OCI-LY1 (cell line): ENCODE results near the gene AGTPBP1.

Experiments
- H2AFZ ChIP-seq: fragments of 200-600 bp; sonication (generic), shearing (Covaris generic); 2 replicates; pipeline ENCODE4 v1.6.0; 2014; ENCODE audit warnings: antibody characterized with exemption, mild to moderate bottlenecking, low read length
- H3F3A ChIP-seq: fragments of 200-600 bp; sonication (generic), shearing (Covaris generic); 2 replicates; pipeline ENCODE4 v1.6.0; 2014; ENCODE audit warnings: mild to moderate bottlenecking, antibody characterized with exemption, low read length, moderate library complexity; ENCODE audit not compliant: insufficient read depth
- H3K27ac ChIP-seq: fragments of 200-600 bp; sonication (generic); 2 replicates; pipeline ENCODE4 v1.5.1; 2014; ENCODE audit warnings: low read length, mixed run types, mild to moderate bottlenecking, low read depth; ENCODE audit not compliant: poor library complexity, severe bottlenecking
- H3K27me3 ChIP-seq: fragments of 200-600 bp; sonication (generic); 2 replicates; pipeline ENCODE4 v1.6.0; 2014; ENCODE audit warnings: antibody characterized with exemption, mild to moderate bottlenecking, low read length, moderate library complexity; ENCODE audit not compliant: insufficient read depth
- H3K36me3 ChIP-seq: fragments of 200-600 bp; sonication (generic); 2 replicates; pipeline ENCODE4 v1.6.1; 2014; ENCODE audit warnings: mild to moderate bottlenecking, antibody characterized with exemption, low read length, moderate library complexity, mixed read lengths; ENCODE audit not compliant: insufficient read depth
- H3K4me1 ChIP-seq: fragments of 200-600 bp; sonication (generic); 2 replicates; pipeline ENCODE4 v1.5.1; 2014; ENCODE audit warnings: mild to moderate bottlenecking, low read length, moderate library complexity; ENCODE audit not compliant: insufficient read depth, severe bottlenecking
- H3K4me2 ChIP-seq: fragments of 200-600 bp; sonication (generic), shearing (Covaris generic); 2 replicates; pipeline ENCODE4 v1.6.1; 2014; ENCODE audit warnings: low read length
- H3K4me3 ChIP-seq: fragments of 200-600 bp; sonication (generic); 2 replicates; pipeline ENCODE4 v1.5.1; 2014; ENCODE audit warnings: low read length, low read depth, mild to moderate bottlenecking, mixed read lengths; ENCODE audit not compliant: poor library complexity, severe bottlenecking
- H3K79me2 ChIP-seq: fragments of 200-600 bp; shearing (Covaris generic); 2 replicates; pipeline ENCODE4 v1.6.1; 2016; ENCODE audit warnings: mixed run types, low read length, mixed read lengths; ENCODE audit not compliant: insufficient read depth
- H3K9ac ChIP-seq: fragments of 200-600 bp; sonication (generic), shearing (Covaris generic); 2 replicates; pipeline ENCODE4 v1.6.1; 2014; ENCODE audit warnings: mild to moderate bottlenecking, low read length, mixed read lengths
- H3K9me2 ChIP-seq: fragments of 200-600 bp; sonication (generic), shearing (Covaris generic); 2 replicates; pipeline ENCODE4 v1.6.1; 2014; ENCODE audit warnings: low read depth, mild to moderate bottlenecking, low read length, mixed read lengths
- H3K9me3 ChIP-seq: fragments of 200-600 bp; shearing (Covaris generic); 2 replicates; pipeline ENCODE4 v1.6.1; 2014; ENCODE audit warnings: low read length, mixed read lengths
- H4K20me1 ChIP-seq: fragments of 200-600 bp; sonication (generic), shearing (Covaris generic); 2 replicates; pipeline ENCODE4 v1.6.0; 2016; ENCODE audit warnings: mild to moderate bottlenecking, low read length; ENCODE audit not compliant: insufficient read depth
- CTCF ChIP-seq: fragments of 200-600 bp; sonication (generic), shearing (Covaris generic); IDR thresholded peaks from 2 replicates; pipeline ENCODE4 v1.5.1; 2017; ENCODE audit warnings: mild to moderate bottlenecking, antibody characterized with exemption, low read length, moderate library complexity, mixed read lengths
- EZH2 ChIP-seq: fragments of 200-600 bp; sonication (generic), shearing (Covaris generic); IDR thresholded peaks from 2 replicates; pipeline ENCODE4 v1.8.0; 2017; ENCODE audit warnings: borderline replicate concordance, mixed run types, mild to moderate bottlenecking, antibody characterized with exemption, low read length, moderate library complexity, mixed read lengths

AGTPBP1 gene

GRCh38 chr9:85528142-85528541 lies 213.6 kb downstream of the AGTPBP1 start:
- TF ChIP-seq CTCF (no peak), EZH2 (no peak)
- Histone ChIP-seq H3K4me2 (no peak overlapping the region), H3K9me3 (no peaks in the 10 kb centered on the region), H3K4me3 (no peak overlapping the region), H4K20me1 (no peaks in the 10 kb centered on the region), H3K9ac (no peak overlapping the region), H3K27me3 (no peaks in the 10 kb centered on the region), H3K27ac (no peak overlapping the region), H3K79me2 (no peaks in the 10 kb centered on the region), H2AFZ (no peak overlapping the region), H3K4me1 (no peaks in the 10 kb centered on the region), H3K36me3 (no peaks in the 10 kb centered on the region), H3F3A (no peaks in the 10 kb centered on the region), H3K9me2 (no peaks in the 10 kb centered on the region)

- Histone ChIP-seq H3K4me3 (no peak overlapping the region), H3K4me2 (no peak overlapping the region)
- no peak for TF ChIP-seq CTCF
- TF ChIP-seq EZH2, result no peak
These were observed 214.3 kb downstream of the AGTPBP1 start for GRCh38 chr9:85527331-85528020.

GRCh38 chr9:85524531-85524930 lies 217.2 kb downstream of the AGTPBP1 start:
- TF ChIP-seq CTCF (no peak), EZH2 (no peak)
- Histone ChIP-seq H3K4me1 (no peaks in the 10 kb centered on the region), H3K9me3 (no peaks in the 10 kb centered on the region), H3K27me3 (no peaks in the 10 kb centered on the region), H3K27ac (no peak overlapping the region), H3K9me2 (no peaks in the 10 kb centered on the region), H3K36me3 (no peaks in the 10 kb centered on the region), H3K9ac (no peak overlapping the region), H3K79me2 (no peaks in the 10 kb centered on the region), H2AFZ (no peak overlapping the region), H3K4me2 (no peak overlapping the region), H3F3A (no peaks in the 10 kb centered on the region), H4K20me1 (no peaks in the 10 kb centered on the region), H3K4me3 (no peak overlapping the region)

More at GRCh38 chr9:85527331-85528020, 214.3 kb downstream of the AGTPBP1 start:
- H3F3A ChIP-seq, result no peaks in the 10 kb centered on the region
- no peaks in the 10 kb centered on the region for H3K9me2 ChIP-seq
- no peaks in the 10 kb centered on the region for H3K36me3 ChIP-seq
- H3K9ac ChIP-seq, result no peak overlapping the region
- no peak overlapping the region for H2AFZ ChIP-seq
- H3K4me1 ChIP-seq, result no peaks in the 10 kb centered on the region
- H3K79me2 ChIP-seq, result no peaks in the 10 kb centered on the region
- no peaks in the 10 kb centered on the region for H3K27me3 ChIP-seq
- H4K20me1 ChIP-seq, result no peaks in the 10 kb centered on the region
- H3K27ac ChIP-seq, result no peak overlapping the region
- H3K9me3 ChIP-seq, result no peaks in the 10 kb centered on the region
